Measurements from ENCODE around the gene ARL9.

DNA sequence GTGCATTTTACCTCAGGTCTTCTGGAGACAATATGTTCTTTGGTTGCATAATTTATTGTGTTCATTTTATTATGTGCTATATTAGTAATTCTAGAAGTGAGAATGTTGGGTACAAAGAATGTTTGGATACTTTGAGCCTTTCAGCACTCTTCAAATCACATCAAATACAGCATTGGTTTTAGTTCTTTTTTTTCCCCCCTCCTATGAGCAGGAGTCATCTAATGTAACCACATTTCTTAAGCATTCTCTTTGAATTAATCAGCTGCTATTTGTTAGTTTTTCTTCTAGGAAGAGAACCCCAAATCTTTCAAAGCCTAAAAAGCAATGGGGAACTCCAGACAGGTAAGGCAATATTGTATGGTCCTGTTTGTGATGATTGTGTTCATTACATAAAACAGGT lies 46.7 kb downstream of the ARL9 start:
- no peak for TF ChIP-seq TCF4 (CRISPR knock-in tag; IDR thresholded peaks at IDR 0.05; ENCODE audit: borderline replicate concordance)
- TF ChIP-seq, protein P1, sequence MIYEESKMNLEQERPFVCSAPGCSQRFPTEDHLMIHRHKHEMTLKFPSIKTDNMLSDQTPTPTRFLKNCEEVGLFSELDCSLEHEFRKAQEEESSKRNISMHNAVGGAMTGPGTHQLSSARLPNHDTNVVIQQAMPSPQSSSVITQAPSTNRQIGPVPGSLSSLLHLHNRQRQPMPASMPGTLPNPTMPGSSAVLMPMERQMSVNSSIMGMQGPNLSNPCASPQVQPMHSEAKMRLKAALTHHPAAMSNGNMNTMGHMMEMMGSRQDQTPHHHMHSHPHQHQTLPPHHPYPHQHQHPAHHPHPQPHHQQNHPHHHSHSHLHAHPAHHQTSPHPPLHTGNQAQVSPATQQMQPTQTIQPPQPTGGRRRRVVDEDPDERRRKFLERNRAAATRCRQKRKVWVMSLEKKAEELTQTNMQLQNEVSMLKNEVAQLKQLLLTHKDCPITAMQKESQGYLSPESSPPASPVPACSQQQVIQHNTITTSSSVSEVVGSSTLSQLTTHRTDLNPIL (CRISPR knock-in tag; IDR thresholded peaks at IDR 0.05; ENCODE audit: low read depth), result no peak
- TF ChIP-seq ARNTL (CRISPR knock-in tag; IDR thresholded peaks at IDR 0.05; ENCODE audit: borderline replicate concordance, low read depth), result no peak
- TF ChIP-seq, protein P2, sequence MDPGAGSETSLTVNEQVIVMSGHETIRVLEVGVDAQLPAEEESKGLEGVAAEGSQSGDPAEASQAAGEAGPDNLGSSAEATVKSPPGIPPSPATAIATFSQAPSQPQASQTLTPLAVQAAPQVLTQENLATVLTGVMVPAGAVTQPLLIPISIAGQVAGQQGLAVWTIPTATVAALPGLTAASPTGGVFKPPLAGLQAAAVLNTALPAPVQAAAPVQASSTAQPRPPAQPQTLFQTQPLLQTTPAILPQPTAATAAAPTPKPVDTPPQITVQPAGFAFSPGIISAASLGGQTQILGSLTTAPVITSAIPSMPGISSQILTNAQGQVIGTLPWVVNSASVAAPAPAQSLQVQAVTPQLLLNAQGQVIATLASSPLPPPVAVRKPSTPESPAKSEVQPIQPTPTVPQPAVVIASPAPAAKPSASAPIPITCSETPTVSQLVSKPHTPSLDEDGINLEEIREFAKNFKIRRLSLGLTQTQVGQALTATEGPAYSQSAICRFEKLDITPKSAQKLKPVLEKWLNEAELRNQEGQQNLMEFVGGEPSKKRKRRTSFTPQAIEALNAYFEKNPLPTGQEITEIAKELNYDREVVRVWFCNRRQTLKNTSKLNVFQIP (CRISPR knock-in tag; IDR thresholded peaks at IDR 0.05; ENCODE audit: borderline replicate concordance, low read depth), result no peak
- no peak for TF ChIP-seq TOX (CRISPR knock-in tag; IDR thresholded peaks at IDR 0.05; ENCODE audit: borderline replicate concordance)
- TF ChIP-seq, protein P3, sequence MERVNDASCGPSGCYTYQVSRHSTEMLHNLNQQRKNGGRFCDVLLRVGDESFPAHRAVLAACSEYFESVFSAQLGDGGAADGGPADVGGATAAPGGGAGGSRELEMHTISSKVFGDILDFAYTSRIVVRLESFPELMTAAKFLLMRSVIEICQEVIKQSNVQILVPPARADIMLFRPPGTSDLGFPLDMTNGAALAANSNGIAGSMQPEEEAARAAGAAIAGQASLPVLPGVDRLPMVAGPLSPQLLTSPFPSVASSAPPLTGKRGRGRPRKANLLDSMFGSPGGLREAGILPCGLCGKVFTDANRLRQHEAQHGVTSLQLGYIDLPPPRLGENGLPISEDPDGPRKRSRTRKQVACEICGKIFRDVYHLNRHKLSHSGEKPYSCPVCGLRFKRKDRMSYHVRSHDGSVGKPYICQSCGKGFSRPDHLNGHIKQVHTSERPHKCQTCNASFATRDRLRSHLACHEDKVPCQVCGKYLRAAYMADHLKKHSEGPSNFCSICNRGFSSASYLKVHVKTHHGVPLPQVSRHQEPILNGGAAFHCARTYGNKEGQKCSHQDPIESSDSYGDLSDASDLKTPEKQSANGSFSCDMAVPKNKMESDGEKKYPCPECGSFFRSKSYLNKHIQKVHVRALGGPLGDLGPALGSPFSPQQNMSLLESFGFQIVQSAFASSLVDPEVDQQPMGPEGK (CRISPR knock-in tag; IDR thresholded peaks at IDR 0.05; ENCODE audit: borderline replicate concordance), result no peak
- no peak for TF ChIP-seq GLIS3 (CRISPR knock-in tag; IDR thresholded peaks at IDR 0.05)
- TF ChIP-seq SNAI2 (CRISPR knock-in tag; IDR thresholded peaks at IDR 0.05), result no peak
- no peak for TF ChIP-seq ZC3H10 (CRISPR knock-in tag; IDR thresholded peaks at IDR 0.05)
- TF ChIP-seq ESRRG (CRISPR knock-in tag; IDR thresholded peaks at IDR 0.05), result no peak

All from SK-N-SH treated with all-trans-retinoic acid at 6 μM for 48 hours (cell line).